GM12891 (cell line): ENCODE results near the gene MYL6B.

ENCODE experiments used
- PAX5 ChIP-seq: IDR thresholded peaks from 2 replicates; pipeline ENCODE4 v1.6.1; 2011; ENCODE audit warnings: low read length, moderate library complexity, mild to moderate bottlenecking; ENCODE audit not compliant: insufficient read depth, severe bottlenecking
- POLR2A ChIP-seq: IDR thresholded peaks from 2 replicates; pipeline ENCODE4 v1.6.1; 2011; ENCODE audit warnings: low read depth, low read length, control low read depth
- POLR2AphosphoS5 ChIP-seq: IDR thresholded peaks from 2 replicates; pipeline ENCODE4 v1.6.1; 2011; ENCODE audit warnings: low read depth, low read length, control low read depth
- SPI1 ChIP-seq: IDR thresholded peaks from 2 replicates; pipeline ENCODE4 v1.6.1; 2011; ENCODE audit warnings: low read depth, low read length, control low read depth
- TAF1 ChIP-seq: IDR thresholded peaks from 2 replicates; pipeline ENCODE4 v1.6.1; 2011; ENCODE audit warnings: low read depth, low read length, control low read depth

GRCh38 chr12:56178347-56178746 lies 26.0 kb downstream of the MYL6B start:
- TF ChIP-seq POLR2AphosphoS5 = no peak; the same call in none of the 2 replicates
- TF ChIP-seq POLR2A = no peak
- TF ChIP-seq TAF1 = no peak
- TF ChIP-seq SPI1 = no peak
- no peak for TF ChIP-seq PAX5
